Measurements from ENCODE around the gene DTX1. TPM values are rescaled to one million over a fixed set of nuclear protein-coding genes. Genes with fewer than 3 reads are reported as not detected.

The DTX1 gene
- total and polyA plus RNA-seq, 2 of the 13 experiments (the other 11 are each of a cell fraction or from before 2014, with no cell fraction given), result not detected

GRCh38 chr12:113129664-113130456, 73.3 kb downstream of the DTX1 start:
- Histone ChIP-seq H3K36me3 (replicated peaks in 1 of 2; ENCODE audit: control insufficient read depth in 1 of 2, insufficient read depth in 2 of 2, low read length in 2 of 2) (no peaks in the 10 kb centered on the region), H3K4me1 (ENCODE audit: insufficient read depth, low read length) (no peaks in the 10 kb centered on the region), H4K20me1 (ENCODE audit: insufficient read depth, low read length) (no peaks in the 10 kb centered on the region), H3K9me3 (ENCODE audit: low read length) (no peaks in the 10 kb centered on the region), H3K27ac (ENCODE audit: extremely low read length, insufficient read depth, low read length) (no peak overlapping the region), H3K79me2 (ENCODE audit: insufficient read depth, low read length) (no peaks in the 10 kb centered on the region), H3K27me3 (ENCODE audit: control insufficient read depth in 1 of 2, insufficient read depth in 2 of 2, low read length in 2 of 2) (peaks cover 2 to 7% of the 10 kb centered on the region in 2 experiments; a peak in 1 of 5 replicates), H3K4me3 (replicated peaks in 1 of 3; ENCODE audit: insufficient read depth in 1 of 3, low read depth in 2 of 3, low read length in 3 of 3) (no peak overlapping the region), H3K4me2 (ENCODE audit: low read depth, low read length) (no peak overlapping the region), H2AFZ (ENCODE audit: low read length) (no peak overlapping the region), H3K9ac (ENCODE audit: insufficient read depth, low read depth, low read length) (no peak overlapping the region)
- no peak for DNase-seq (ENCODE audit: low spot score)
- CTCF ChIA-PET (ENCODE audit: low intra/inter-chr PET ratio, low total read pairs), result no interaction called here
- in situ Hi-C loops (cut with HindIII; ENCODE audit: extremely low pct_ligation_motif_present, low pct_unique_long_range_greater_than_20kb), result no loop called here
- POLR2A ChIA-PET, result no interaction called here
- intact Hi-C loops (cut with micrococcal nuclease; ENCODE audit: unreplicated experiment), result no loop called here
- no peak for ATAC-seq
- FAIRE-seq, result no peak
- 65% methylated on average over 8 of the region's 17 CpGs for WGBS (ENCODE audit: low lambda C conversion rate)
- no TSS peak for BruUV-seq (replicated peaks)
- TF ChIP-seq, protein P1, sequence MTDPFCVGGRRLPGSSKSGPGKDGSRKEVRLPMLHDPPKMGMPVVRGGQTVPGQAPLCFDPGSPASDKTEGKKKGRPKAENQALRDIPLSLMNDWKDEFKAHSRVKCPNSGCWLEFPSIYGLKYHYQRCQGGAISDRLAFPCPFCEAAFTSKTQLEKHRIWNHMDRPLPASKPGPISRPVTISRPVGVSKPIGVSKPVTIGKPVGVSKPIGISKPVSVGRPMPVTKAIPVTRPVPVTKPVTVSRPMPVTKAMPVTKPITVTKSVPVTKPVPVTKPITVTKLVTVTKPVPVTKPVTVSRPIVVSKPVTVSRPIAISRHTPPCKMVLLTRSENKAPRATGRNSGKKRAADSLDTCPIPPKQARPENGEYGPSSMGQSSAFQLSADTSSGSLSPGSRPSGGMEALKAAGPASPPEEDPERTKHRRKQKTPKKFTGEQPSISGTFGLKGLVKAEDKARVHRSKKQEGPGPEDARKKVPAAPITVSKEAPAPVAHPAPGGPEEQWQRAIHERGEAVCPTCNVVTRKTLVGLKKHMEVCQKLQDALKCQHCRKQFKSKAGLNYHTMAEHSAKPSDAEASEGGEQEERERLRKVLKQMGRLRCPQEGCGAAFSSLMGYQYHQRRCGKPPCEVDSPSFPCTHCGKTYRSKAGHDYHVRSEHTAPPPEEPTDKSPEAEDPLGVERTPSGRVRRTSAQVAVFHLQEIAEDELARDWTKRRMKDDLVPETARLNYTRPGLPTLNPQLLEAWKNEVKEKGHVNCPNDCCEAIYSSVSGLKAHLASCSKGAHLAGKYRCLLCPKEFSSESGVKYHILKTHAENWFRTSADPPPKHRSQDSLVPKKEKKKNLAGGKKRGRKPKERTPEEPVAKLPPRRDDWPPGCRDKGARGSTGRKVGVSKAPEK (CRISPR knock-in tag; IDR thresholded peaks at IDR 0.05; ENCODE audit: borderline replicate concordance), result no peak
- TF ChIP-seq, protein P2, sequence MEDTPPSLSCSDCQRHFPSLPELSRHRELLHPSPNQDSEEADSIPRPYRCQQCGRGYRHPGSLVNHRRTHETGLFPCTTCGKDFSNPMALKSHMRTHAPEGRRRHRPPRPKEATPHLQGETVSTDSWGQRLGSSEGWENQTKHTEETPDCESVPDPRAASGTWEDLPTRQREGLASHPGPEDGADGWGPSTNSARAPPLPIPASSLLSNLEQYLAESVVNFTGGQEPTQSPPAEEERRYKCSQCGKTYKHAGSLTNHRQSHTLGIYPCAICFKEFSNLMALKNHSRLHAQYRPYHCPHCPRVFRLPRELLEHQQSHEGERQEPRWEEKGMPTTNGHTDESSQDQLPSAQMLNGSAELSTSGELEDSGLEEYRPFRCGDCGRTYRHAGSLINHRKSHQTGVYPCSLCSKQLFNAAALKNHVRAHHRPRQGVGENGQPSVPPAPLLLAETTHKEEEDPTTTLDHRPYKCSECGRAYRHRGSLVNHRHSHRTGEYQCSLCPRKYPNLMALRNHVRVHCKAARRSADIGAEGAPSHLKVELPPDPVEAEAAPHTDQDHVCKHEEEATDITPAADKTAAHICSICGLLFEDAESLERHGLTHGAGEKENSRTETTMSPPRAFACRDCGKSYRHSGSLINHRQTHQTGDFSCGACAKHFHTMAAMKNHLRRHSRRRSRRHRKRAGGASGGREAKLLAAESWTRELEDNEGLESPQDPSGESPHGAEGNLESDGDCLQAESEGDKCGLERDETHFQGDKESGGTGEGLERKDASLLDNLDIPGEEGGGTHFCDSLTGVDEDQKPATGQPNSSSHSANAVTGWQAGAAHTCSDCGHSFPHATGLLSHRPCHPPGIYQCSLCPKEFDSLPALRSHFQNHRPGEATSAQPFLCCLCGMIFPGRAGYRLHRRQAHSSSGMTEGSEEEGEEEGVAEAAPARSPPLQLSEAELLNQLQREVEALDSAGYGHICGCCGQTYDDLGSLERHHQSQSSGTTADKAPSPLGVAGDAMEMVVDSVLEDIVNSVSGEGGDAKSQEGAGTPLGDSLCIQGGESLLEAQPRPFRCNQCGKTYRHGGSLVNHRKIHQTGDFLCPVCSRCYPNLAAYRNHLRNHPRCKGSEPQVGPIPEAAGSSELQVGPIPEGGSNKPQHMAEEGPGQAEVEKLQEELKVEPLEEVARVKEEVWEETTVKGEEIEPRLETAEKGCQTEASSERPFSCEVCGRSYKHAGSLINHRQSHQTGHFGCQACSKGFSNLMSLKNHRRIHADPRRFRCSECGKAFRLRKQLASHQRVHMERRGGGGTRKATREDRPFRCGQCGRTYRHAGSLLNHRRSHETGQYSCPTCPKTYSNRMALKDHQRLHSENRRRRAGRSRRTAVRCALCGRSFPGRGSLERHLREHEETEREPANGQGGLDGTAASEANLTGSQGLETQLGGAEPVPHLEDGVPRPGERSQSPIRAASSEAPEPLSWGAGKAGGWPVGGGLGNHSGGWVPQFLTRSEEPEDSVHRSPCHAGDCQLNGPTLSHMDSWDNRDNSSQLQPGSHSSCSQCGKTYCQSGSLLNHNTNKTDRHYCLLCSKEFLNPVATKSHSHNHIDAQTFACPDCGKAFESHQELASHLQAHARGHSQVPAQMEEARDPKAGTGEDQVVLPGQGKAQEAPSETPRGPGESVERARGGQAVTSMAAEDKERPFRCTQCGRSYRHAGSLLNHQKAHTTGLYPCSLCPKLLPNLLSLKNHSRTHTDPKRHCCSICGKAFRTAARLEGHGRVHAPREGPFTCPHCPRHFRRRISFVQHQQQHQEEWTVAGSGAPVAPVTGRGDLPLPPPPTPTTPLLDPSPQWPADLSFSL (CRISPR knock-in tag; IDR thresholded peaks at IDR 0.05), result no peak
- no peak for TF ChIP-seq RELA (CRISPR knock-in tag; IDR thresholded peaks at IDR 0.05)
- peak; percentile 97 for TF ChIP-seq MNT (IDR thresholded peaks at IDR 0.05)
- TF ChIP-seq, protein P3, sequence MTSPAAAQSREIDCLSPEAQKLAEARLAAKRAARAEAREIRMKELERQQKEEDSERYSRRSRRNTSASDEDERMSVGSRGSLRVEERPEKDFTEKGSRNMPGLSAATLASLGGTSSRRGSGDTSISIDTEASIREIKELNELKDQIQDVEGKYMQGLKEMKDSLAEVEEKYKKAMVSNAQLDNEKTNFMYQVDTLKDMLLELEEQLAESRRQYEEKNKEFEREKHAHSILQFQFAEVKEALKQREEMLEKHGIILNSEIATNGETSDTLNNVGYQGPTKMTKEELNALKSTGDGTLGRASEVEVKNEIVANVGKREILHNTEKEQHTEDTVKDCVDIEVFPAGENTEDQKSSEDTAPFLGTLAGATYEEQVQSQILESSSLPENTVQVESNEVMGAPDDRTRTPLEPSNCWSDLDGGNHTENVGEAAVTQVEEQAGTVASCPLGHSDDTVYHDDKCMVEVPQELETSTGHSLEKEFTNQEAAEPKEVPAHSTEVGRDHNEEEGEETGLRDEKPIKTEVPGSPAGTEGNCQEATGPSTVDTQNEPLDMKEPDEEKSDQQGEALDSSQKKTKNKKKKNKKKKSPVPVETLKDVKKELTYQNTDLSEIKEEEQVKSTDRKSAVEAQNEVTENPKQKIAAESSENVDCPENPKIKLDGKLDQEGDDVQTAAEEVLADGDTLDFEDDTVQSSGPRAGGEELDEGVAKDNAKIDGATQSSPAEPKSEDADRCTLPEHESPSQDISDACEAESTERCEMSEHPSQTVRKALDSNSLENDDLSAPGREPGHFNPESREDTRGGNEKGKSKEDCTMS (CRISPR knock-in tag; conservative IDR thresholded peaks at IDR 0.05), result no peak
- TF ChIP-seq ZNF768 (CRISPR knock-in tag; IDR thresholded peaks at IDR 0.05), result 0 out of 2 replicates have a peak, but pooled peaks have one; percentile 55
- TF ChIP-seq SALL2 (CRISPR knock-in tag; IDR thresholded peaks at IDR 0.05), result no peak
- TF ChIP-seq NFKB2 (CRISPR knock-in tag; IDR thresholded peaks at IDR 0.05; ENCODE audit: borderline replicate concordance), result no peak

Measured in HepG2 (cell line).